HUES6 (cell line): ENCODE measurements around the gene SGMS1.
"Not testable (repeated sequence)": the region's sequence is repeated elsewhere in the genome, so short reads cannot be mapped to it uniquely, and the experiment has no call there.

Experiments used
- H3K27ac ChIP-seq: 2 replicates; pipeline ENCODE4 v1.7.0; 2013; ENCODE audit warnings: low read depth, mild to moderate bottlenecking, low read length, inconsistent platforms
- H3K27me3 ChIP-seq: 2 replicates; pipeline ENCODE4 v1.6.1; 2013; ENCODE audit warnings: low read length; ENCODE audit not compliant: control insufficient read depth, insufficient read depth
- H3K36me3 ChIP-seq: 2 replicates; pipeline ENCODE4 v1.6.1; 2013; ENCODE audit warnings: low read length; ENCODE audit not compliant: control insufficient read depth, insufficient read depth
- H3K4me1 ChIP-seq: 2 replicates; pipeline ENCODE4 v1.6.1; 2013; ENCODE audit warnings: low read length; ENCODE audit not compliant: control insufficient read depth, insufficient read depth
- H3K4me3 ChIP-seq: 2 replicates; pipeline ENCODE4 v1.5.1; 2013; ENCODE audit warnings: low read depth, low read length
- H3K9ac ChIP-seq: one replicate; pipeline ENCODE4 v1.6.1; 2013; ENCODE audit warnings: mild to moderate bottlenecking, low read length
- H3K9me3 ChIP-seq: 2 replicates; pipeline ENCODE4 v1.6.1; 2013; ENCODE audit warnings: low read depth, low read length; ENCODE audit not compliant: control insufficient read depth, insufficient read depth

Gene SGMS1

DNA sequence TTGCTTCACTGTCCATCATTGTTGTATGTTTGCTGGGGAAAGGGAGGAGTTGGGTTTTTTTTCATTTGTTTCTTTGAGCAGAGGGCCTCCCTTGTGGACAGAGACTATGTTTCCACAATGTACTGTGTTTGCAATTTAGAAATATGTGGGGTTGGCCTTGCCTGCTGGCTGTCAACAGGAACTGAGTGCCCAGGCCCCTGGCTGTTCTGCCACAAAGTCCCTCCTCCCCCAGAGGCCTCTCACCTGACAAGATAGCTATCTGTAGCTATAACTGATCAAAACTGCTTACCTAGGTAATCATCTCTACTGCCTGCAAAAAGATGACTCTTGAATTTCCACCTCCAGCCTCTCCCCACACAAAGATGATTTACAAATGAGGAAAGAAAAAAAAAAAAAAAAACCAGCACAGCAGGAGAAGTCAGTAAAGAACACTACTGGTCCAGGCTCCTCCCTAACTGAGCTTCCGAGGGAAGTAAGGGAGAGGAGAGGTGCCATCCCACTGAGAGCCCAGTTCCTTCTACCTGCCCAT is 121.8 kb downstream of the SGMS1 start:
- Histone ChIP-seq H3K4me3 (no peak overlapping the region), H3K27me3 (no peaks in the 10 kb centered on the region), H3K36me3 (no peaks in the 10 kb centered on the region), H3K4me1 (peaks cover 25% of the 10 kb centered on the region), H3K27ac (no peak overlapping the region), H3K9ac (no peak overlapping the region), H3K9me3 (no peaks in the 10 kb centered on the region)

DNA sequence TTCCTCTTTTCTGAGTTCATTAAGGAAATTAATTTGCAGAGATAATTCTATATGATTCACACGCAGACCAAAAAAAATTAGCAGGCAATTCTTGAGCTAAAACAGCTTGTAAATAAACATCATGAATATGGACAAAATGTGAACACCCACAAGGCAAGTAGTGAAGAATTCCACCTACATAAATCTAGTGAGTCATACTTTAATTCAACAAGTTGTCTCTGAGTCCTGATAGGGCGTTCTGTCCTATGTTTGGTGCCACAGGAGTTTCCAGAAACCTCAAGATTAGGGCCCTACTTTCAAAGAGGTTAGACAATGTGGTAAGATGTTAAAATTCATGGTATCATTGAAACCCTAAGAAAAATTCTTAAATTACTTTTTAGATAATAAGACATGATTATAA is 122.3 kb downstream of the SGMS1 start:
- Histone ChIP-seq H3K4me1 (peaks cover 20% of the 10 kb centered on the region), H3K27me3 (no peaks in the 10 kb centered on the region), H3K36me3 (no peaks in the 10 kb centered on the region), H3K9me3 (no peaks in the 10 kb centered on the region), H3K4me3 (no peak overlapping the region), H3K9ac (no peak overlapping the region), H3K27ac (no peak overlapping the region)

DNA sequence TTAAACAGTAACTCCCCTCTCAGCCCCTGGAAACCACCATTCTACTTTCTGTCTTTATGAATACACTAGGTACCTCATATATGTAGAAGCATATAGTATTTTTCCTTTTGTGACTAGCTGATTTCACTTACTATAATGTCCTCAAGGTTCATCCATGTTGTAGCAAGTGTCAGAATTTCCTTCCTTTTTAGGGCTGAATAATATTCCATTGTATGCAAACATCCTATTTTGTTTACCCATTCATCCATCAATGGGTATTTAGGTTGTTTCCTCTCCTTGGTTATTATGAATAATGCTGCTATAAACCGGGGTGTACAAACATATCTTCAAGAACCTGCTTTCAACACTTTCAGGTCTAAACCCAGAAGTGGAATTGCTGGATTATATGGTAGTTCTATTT is 125.3 kb downstream of the SGMS1 start:
- no peak overlapping the region for H3K27ac ChIP-seq
- H3K4me3 ChIP-seq = no peak overlapping the region
- no peaks in the 10 kb centered on the region for H3K9me3 ChIP-seq
- H3K9ac ChIP-seq = no peak overlapping the region
- no peaks in the 10 kb centered on the region for H3K36me3 ChIP-seq
- H3K4me1 ChIP-seq = peaks cover 11% of the 10 kb centered on the region
- no peaks in the 10 kb centered on the region for H3K27me3 ChIP-seq

- H3K27ac ChIP-seq = no peak overlapping the region
- no peaks in the 10 kb centered on the region for H3K27me3 ChIP-seq
- H3K9ac ChIP-seq = no peak overlapping the region
- H3K9me3 ChIP-seq = no peaks in the 10 kb centered on the region
- H3K36me3 ChIP-seq = no peaks in the 10 kb centered on the region
- H3K4me3 ChIP-seq = no peak overlapping the region
- H3K4me1 ChIP-seq = peaks cover 6% of the 10 kb centered on the region
Measured at GRCh38 chr10:50497758-50498157, 126.0 kb downstream of the SGMS1 start.

- no peaks in the 10 kb centered on the region for H3K27me3 ChIP-seq
- no peak overlapping the region for H3K9ac ChIP-seq
- no peaks in the 10 kb centered on the region for H3K9me3 ChIP-seq
- H3K36me3 ChIP-seq = no peaks in the 10 kb centered on the region
- H3K4me1 ChIP-seq = no peaks in the 10 kb centered on the region
- H3K27ac ChIP-seq = no peak overlapping the region
- no peak overlapping the region for H3K4me3 ChIP-seq
Measured at GRCh38 chr10:50496228-50496627, 127.5 kb downstream of the SGMS1 start.

GRCh38 chr10:50490241-50490640 is 133.5 kb downstream of the SGMS1 start:
- Histone ChIP-seq H3K4me3 (no peak overlapping the region), H3K27me3 (no peaks in the 10 kb centered on the region), H3K36me3 (no peaks in the 10 kb centered on the region), H3K27ac (no peak overlapping the region), H3K9me3 (no peaks in the 10 kb centered on the region), H3K9ac (no peak overlapping the region), H3K4me1 (no peaks in the 10 kb centered on the region)

GRCh38 chr10:50484550-50484949 is 139.2 kb downstream of the SGMS1 start:
- not testable (repeated sequence) for H3K27me3 ChIP-seq, H3K4me1 ChIP-seq, H3K27ac ChIP-seq, H3K4me3 ChIP-seq, H3K9me3 ChIP-seq, H3K9ac ChIP-seq, H3K36me3 ChIP-seq

DNA sequence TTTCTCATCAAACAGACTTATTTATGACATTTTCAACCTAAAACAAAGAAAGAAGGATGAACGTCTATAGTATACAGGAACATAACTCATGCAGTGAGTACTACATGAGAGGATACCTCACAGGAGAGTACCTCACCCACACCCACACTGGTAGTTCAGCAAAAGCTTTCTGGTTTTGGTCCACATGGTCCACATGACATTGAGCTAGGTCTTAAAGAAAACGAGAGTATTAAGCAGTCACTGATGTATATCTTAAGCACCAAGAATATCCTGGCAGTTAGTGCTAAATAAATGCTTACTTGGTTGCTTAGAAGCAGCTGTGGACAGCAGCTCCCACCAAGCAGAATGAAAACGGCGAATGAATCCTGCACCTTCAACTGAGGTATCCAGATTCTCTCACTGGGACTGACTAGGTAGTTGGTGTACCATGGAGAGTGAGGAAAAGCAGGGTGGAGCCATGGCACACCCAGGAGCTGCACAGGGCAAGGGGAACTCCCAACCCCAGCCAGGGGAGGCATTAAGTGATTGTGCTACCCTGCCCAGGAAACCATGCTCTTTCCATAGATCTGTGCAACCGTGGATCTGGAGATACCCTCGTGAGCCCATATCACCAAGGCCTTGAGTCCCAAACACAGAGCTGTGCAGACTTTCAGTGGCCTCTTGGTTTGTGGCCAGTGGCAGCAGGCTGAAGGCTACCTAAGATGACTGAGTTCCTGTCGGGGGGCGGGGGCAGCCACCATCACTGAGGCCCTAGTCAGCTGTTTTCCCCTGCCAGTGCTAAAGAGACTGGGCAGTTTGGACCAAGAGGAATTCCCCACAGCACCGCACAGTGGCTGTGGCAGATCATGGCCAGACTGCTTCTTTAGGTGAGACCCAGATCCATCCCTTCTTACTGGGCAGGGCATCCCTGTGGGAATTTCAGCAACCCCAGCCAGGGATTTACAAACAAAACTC is 143.4 kb downstream of the SGMS1 start:
- Histone ChIP-seq H3K27me3 (no peaks in the 10 kb centered on the region), H3K9ac (no peak overlapping the region), H3K27ac (no peak overlapping the region), H3K36me3 (no peaks in the 10 kb centered on the region), H3K9me3 (peaks cover 9% of the 10 kb centered on the region), H3K4me1 (no peaks in the 10 kb centered on the region), H3K4me3 (no peak overlapping the region)

- Histone ChIP-seq H3K9ac (no peak overlapping the region), H3K4me3 (no peak overlapping the region), H3K36me3 (no peaks in the 10 kb centered on the region), H3K27me3 (no peaks in the 10 kb centered on the region), H3K27ac (no peak overlapping the region), H3K9me3 (peaks cover 9% of the 10 kb centered on the region), H3K4me1 (no peaks in the 10 kb centered on the region)
Measured at GRCh38 chr10:50477287-50478203, 146.2 kb downstream of the SGMS1 start.

GRCh38 chr10:50473756-50474155 is 150.0 kb downstream of the SGMS1 start:
- H3K27ac ChIP-seq = no peak overlapping the region
- peaks cover 9% of the 10 kb centered on the region for H3K9me3 ChIP-seq
- H3K4me3 ChIP-seq = no peak overlapping the region
- H3K9ac ChIP-seq = no peak overlapping the region
- peaks cover 23% of the 10 kb centered on the region for H3K4me1 ChIP-seq
- no peaks in the 10 kb centered on the region for H3K36me3 ChIP-seq
- no peaks in the 10 kb centered on the region for H3K27me3 ChIP-seq

GRCh38 chr10:50472914-50473313 is 150.8 kb downstream of the SGMS1 start:
- Histone ChIP-seq H3K9me3 (peaks cover 9% of the 10 kb centered on the region), H3K27ac (no peak overlapping the region), H3K9ac (no peak overlapping the region), H3K4me1 (peaks cover 23% of the 10 kb centered on the region), H3K36me3 (no peaks in the 10 kb centered on the region), H3K27me3 (no peaks in the 10 kb centered on the region), H3K4me3 (no peak overlapping the region)
